GM19438 (cell line): ENCODE results near the gene OR7G2.
A peak's percentile ranks its signal among the peaks of the same experiment; 100 is the strongest.

ENCODE experiments used
- ATAC-seq: cut with Tn5 transposase; IDR thresholded peaks from one replicate; pipeline ENCODE4 v1.9.1; 2021; ENCODE audit warnings: low read depth; ENCODE audit not compliant: unreplicated experiment

Gene OR7G2

GRCh38 chr19:9107375-9107774 is at the start of gene OR7G2:
OR7G2 (minus strand) TSS chr19:9107475; CDS start chr19:9103243, 4,232 bp downstream.
- no peak for ATAC-seq

GRCh38 chr19:9156304-9156703 is 49.0 kb upstream of the OR7G2 start:
- ATAC-seq, result no peak

- ATAC-seq, result no peak
These were observed 48.3 kb upstream of the OR7G2 start for GRCh38 chr19:9155591-9155990.

GRCh38 chr19:9151367-9151766 is 44.1 kb upstream of the OR7G2 start:
- no peak for ATAC-seq

DNA sequence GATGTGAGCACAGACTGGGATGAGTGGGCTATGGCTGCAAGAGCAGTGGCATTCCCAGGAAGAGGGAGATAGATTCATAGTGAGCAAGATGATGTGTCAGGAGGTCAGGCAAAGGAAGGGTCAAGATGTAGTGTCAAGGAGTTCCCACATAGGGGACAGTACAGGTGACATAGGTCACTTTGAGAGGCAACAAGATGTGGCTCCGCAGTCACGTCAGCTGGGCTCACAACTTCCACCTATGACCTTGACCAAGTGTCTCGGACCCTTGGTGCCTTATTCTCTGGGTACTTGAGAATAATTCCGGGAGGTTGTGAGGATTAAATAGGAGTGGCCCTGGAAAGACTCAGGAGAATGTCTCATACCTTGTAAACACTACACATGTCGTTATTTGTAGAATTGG is 43.4 kb upstream of the OR7G2 start:
- no peak for ATAC-seq

DNA sequence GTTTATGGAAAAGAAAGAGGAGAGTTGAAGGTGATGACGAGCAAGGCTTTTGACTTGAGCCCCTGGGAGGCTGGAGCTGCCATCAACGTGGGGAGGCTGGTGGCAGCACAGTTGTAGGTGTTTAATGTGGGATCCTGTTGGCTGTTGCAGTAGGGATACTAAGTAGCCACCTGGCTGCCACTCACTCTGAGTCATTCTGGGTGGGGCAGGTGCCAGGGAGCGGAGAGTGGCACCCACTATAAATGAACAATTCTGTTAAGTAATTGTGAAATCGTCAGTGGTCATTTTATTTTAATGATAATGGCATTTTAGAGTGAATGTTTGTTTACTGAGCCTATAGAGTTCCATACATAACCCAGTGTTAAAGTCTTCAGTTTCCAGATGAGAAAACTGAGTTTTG is 42.7 kb upstream of the OR7G2 start:
- no peak for ATAC-seq

GRCh38 chr19:9148697-9149096 is 41.4 kb upstream of the OR7G2 start:
- ATAC-seq, result no peak

DNA sequence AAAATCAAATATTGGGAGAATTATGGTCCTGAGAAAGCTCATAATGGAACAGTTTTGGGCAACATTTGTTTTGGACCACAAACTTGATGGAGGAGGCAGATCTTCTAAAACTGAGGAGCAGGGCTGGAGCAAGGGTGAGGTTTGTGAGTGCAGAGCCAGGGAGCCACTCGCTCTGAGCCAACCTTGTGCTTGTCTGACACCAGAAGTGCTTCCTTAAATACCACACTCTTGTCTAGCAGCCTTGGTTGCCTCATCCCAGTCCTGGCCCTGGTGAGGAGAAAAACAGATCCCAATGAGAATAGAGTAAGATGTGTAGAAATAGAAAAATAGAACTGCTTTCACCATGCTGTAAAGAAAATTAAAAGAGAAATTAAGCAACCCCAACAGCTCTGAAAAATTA is 39.6 kb upstream of the OR7G2 start:
- no peak for ATAC-seq

DNA sequence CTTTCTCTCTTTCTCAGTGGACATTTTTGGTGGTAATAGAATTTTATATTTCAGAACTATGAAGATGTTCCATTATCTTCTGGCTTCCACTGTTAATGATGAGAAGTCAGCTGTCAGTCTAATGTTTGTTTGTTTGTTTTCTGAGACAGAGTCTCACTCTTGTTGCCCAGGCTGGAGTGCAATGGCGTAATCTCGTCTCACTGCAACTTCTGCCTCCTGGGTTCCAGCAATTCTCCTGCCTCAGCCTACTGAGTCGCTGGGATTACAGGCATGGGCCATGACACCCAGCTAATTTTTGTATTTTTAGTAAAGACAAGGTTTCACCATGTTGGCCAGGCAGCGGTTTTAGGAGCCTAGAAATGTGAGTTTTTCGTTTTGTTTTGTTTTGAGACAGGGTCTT is 37.6 kb upstream of the OR7G2 start:
- ATAC-seq, result no peak

- peak; percentile 85 for ATAC-seq
These were observed 33.0 kb upstream of the OR7G2 start, which contains the start of gene ZNF317 for GRCh38 chr19:9140159-9140874. ZNF317 (plus strand) TSS chr19:9140397; CDS start chr19:9156017, 15,620 bp downstream.

GRCh38 chr19:9139609-9140158 is 32.4 kb upstream of the OR7G2 start:
- no peak for ATAC-seq

- ATAC-seq, result no peak
These were observed 25.1 kb upstream of the OR7G2 start for GRCh38 chr19:9132422-9132821.

GRCh38 chr19:9130965-9131364 is 23.7 kb upstream of the OR7G2 start:
- no peak for ATAC-seq

DNA sequence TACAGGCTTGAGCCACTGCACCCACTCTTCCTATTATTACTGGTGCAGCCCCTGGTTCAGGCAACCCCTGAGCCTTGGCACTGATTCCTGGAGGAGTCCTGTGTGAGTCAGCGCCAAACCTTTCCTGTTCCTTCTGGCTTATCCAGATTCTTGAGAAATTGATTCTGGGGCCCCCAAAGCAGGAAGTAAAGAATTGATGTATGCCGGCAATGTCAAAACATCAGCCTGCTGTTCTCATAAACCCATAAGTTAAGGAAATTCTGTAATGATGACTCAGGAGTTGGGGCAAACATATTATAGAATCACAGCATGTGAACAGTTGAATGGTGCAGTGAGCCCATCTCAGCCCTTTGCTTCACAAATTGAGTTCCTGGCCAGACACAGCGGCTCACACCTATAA is 20.9 kb upstream of the OR7G2 start:
- ATAC-seq, result no peak

DNA sequence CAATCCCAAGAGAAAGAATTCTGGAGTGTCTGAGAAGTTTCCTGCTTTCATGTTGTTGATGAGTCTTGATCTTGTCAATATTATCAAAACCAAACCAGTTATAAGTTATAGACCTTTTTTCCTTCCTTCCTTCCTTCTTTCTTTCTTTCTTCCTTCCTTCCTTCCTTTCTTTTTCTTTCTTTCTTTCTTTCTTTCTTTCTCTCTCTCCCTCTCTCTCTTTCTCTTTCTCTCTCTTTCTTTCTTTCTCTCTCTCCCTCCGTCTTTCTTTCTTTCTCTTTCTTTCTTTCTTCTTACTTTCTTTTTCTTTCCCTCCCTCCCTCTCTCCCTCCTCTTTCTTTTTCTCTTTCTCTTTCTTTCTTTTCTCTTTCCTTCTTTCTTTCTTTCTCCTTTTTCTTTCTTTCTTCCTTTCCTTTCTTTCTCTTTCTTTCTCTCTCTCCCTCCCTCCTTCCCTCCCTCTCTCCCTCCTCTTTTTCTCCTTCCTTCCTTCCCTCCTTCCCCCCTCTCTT is 19.7 kb upstream of the OR7G2 start, which contains the start of gene OR7G3:
Gene OR7G3 (minus strand): TSS at position 51 of the 506 bp plus-strand sequence. CDS start 0 bp downstream, at position 51.
- ATAC-seq, result no peak

GRCh38 chr19:9116547-9116946 is 9.3 kb upstream of the OR7G2 start:
- ATAC-seq, result no peak

- ATAC-seq, result no peak
These were observed 8.1 kb upstream of the OR7G2 start, which contains the start of gene OR7G1 for GRCh38 chr19:9115307-9115813. OR7G1 (minus strand) TSS chr19:9115763; CDS start chr19:9115763, 0 bp downstream.

DNA sequence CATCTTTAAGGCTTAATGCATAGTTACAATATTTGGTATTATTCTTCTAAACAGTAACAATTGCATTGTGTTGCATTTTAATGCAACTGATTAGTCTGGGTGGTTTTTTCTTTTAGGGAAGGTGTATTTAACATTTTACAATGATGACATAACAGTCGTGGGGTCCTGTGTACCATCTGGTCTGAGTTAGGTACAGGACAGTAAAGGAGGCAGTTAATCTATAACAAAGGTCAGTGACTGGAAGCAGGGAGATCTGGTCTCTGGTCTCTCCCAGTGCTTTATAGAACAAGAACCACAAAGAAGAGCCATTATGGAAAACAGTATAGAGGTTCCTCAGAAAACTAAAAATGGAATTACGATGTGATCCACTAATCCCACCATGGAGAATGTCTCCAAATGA is 2.7 kb upstream of the OR7G2 start:
- no peak for ATAC-seq

- no peak for ATAC-seq
These were observed 20.5 kb downstream of the OR7G2 start, which contains the start of gene OR1M1 for GRCh38 chr19:9086761-9087160. OR1M1 (plus strand) TSS chr19:9087061; CDS start chr19:9093245, 6,184 bp downstream.

DNA sequence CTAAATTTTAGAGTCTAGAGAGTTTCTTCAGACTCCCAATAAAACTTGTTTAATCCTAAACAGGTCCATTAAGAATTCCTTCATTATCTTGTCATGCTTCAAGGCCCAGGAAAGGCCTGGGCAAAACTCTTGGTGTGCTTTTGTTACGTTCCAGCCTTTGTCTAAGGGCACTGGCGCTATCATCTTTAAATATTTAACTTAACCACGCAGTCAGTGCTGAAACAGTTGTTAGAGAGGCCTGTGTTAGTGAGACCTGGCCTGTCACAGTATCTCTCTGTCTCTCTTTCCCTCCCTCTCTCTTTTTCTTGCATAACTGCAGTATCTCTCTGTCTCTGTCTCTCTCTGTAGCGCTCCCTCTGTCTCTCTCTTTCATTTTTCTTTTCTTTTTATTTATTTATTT is 28.6 kb downstream of the OR7G2 start:
- no peak for ATAC-seq

DNA sequence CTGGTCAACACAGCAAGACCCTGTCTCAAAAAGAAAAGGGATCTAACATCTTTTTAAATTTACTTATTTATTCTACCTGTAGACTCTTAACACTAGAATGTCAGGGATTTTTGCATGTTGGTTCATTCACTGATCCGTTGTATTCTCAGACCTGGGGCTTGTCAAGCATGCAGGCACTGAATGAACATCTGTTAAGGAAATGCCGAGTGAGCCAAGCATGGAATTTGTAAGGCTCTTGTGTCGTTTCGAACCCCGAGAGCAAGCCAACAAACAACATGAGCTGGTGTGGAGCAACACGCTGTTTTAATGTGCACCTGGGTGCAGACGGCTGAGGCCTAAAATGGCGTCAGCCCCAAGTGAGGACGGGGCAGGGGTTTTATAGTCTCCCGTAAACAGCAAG is 30.4 kb downstream of the OR7G2 start:
- ATAC-seq, result no peak
